Panc1 (cell line): ENCODE data around the gene OPA1. TPM values are rescaled to one million over a fixed set of nuclear protein-coding genes. Genes with fewer than 3 reads are reported as not detected.

ENCODE experiments used
- ATAC-seq: fragments of 200-7000 bp; cut with Tn5 transposase; 2 replicates; pipeline ENCODE4 v1.9.1; 2020; ENCODE audit warnings: mild to moderate bottlenecking, moderate library complexity
- BruUV-seq: library from RNA; stranded (reverse); fragments of 400-500 nt; replicated peaks from 2 replicates; lab custom pipeline; 2021; lab: Mats Ljungman, UMichigan
- CTCF ChIA-PET: fragments of 300-600 bp; sonication (Branson Sonifier 250); formaldehyde crosslinking; loops from one replicate; lab custom pipeline; 2022; ENCODE audit warnings: antibody characterized with exemption; lab: Charles Lee
- POLR2A ChIA-PET: fragments of 300-600 bp; sonication (Branson Sonifier 250); formaldehyde crosslinking; loops from one replicate; lab custom pipeline; 2022; ENCODE audit warnings: antibody characterized with exemption; lab: Charles Lee
- DNase-seq: peaks from one replicate; pipeline ENCODE4 v3.0.0-alpha.2; 2010; ENCODE audit warnings: low read depth, low spot score
- H3K27ac ChIP-seq: 2 replicates; pipeline ENCODE4 v1.5.1; 2011; ENCODE audit warnings: mild to moderate bottlenecking, low read length, inconsistent platforms
- H3K27me3 ChIP-seq: fragments of 200-500 bp; sonication (Bioruptor generic); 2 replicates; pipeline ENCODE4 v1.6.0; 2014; ENCODE audit warnings: low read length, inconsistent platforms; ENCODE audit not compliant: control insufficient read depth, insufficient read depth
- H3K36me3 ChIP-seq: fragments of 200-500 bp; sonication (Bioruptor generic); 2 replicates; pipeline ENCODE4 v1.5.1; 2014; ENCODE audit warnings: inconsistent platforms, mild to moderate bottlenecking, low read length, moderate library complexity; ENCODE audit not compliant: control insufficient read depth, insufficient read depth
- H3K4me1 ChIP-seq: 2 replicates; pipeline ENCODE4 v1.5.1; 2011; ENCODE audit warnings: inconsistent platforms, mild to moderate bottlenecking, low read length, moderate library complexity; ENCODE audit not compliant: control insufficient read depth, insufficient read depth
- H3K4me3 ChIP-seq, 2 experiments: 2 replicates each; pipeline ENCODE4 v1.5.1; 2011 to 2012; ENCODE audit warnings: low read depth in 2 of 2, low read length in 2 of 2, mild to moderate bottlenecking in 2 of 2, inconsistent platforms in 1 of 2, moderate library complexity in 1 of 2
- H3K9me3 ChIP-seq: fragments of 200-500 bp; sonication (Bioruptor generic); 2 replicates; pipeline ENCODE4 v1.5.1; 2014; ENCODE audit warnings: low read depth, mild to moderate bottlenecking, inconsistent platforms, low read length, moderate library complexity; ENCODE audit not compliant: control insufficient read depth, insufficient read depth
- CTCF ChIP-seq: fragments of 450-650 bp; IDR thresholded peaks from 2 replicates; pipeline ENCODE4 v1.5.1; 2017; ENCODE audit warnings: mild to moderate bottlenecking
- POLR2AphosphoS5 ChIP-seq: IDR thresholded peaks from 2 replicates; pipeline ENCODE4 v1.6.1; 2012; ENCODE audit warnings: mild to moderate bottlenecking, low read depth, low read length, moderate library complexity
- SIN3A ChIP-seq: IDR thresholded peaks from 2 replicates; pipeline ENCODE4 v1.6.1; 2012; ENCODE audit warnings: low read depth, mild to moderate bottlenecking, low read length, moderate library complexity, borderline replicate concordance; ENCODE audit not compliant: insufficient read depth
- TCF7L2 ChIP-seq: IDR thresholded peaks from 2 replicates; pipeline ENCODE4 v1.6.1; 2011; ENCODE audit warnings: mild to moderate bottlenecking, low read depth, low read length, inconsistent platforms
- in situ Hi-C: cut with HindIII; loops from 2 replicates; pipeline ENCODE4 v1.10.0; 2016; ENCODE audit warnings: low sequenced_read_pairs, low pct_unique_long_range_greater_than_20kb
- intact Hi-C: fragments of 100-400 bp; cut with micrococcal nuclease; formaldehyde crosslinking; loops from one replicate; pipeline ENCODE4 v1.10.0; 2022; ENCODE audit not compliant: unreplicated experiment
- total RNA-seq: library from RNA; stranded (reverse); gene quantifications from one replicate; pipeline ENCODE4 v1.2.1, GENCODE V29; 2021; ENCODE audit not compliant: unreplicated experiment
- TF ChIP-seq, protein P1 (sequence below), 2 experiments: IDR thresholded peaks; 2 replicates each; pipeline ENCODE4 v1.6.1; 2011 to 2012; ENCODE audit warnings: low read depth in 2 of 2, control low read depth in 1 of 2, low read length in 1 of 2, mild to moderate bottlenecking in 1 of 2, moderate library complexity in 1 of 2; ENCODE audit not compliant: insufficient read depth in 1 of 2

The OPA1 gene
- total RNA-seq, 1 experiment from 2014 or later: 109 TPM

DNA sequence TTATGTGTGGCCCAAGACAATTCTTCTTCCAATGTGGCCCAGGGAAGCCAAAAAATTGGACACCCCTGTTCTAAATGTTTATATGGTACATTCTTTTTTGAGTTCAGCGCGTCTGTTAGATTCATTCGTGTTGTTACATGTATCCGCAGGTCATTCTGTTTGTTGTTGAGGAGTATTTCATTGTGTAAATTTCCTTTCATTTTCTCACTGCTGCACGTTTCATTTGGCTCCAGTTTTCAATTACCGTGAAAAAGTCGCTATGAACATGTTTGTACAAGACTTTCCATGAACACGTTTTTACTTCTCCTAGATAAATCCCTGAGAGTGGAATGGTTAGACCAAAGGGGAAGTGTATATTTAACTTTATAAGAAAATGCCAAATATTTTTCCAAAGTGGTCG is 7.5 kb upstream of the OPA1 start:
- Histone ChIP-seq H3K36me3 (no peaks in the 10 kb centered on the region), H3K4me3 (no peak overlapping the region), H3K4me1 (no peaks in the 10 kb centered on the region), H3K27me3 (peaks cover 5% of the 10 kb centered on the region; the same call in 1 of the 2 replicates), H3K9me3 (no peaks in the 10 kb centered on the region), H3K27ac (no peak overlapping the region)
- ChIA-PET POLR2A (no interaction called here), CTCF (no interaction called here)
- no peak for TF ChIP-seq SIN3A
- in situ Hi-C loops (no loop called here), intact Hi-C loops (no loop called here)
- ATAC-seq: no peak
- no TSS peak for BruUV-seq
- no peak for DNase-seq

DNA sequence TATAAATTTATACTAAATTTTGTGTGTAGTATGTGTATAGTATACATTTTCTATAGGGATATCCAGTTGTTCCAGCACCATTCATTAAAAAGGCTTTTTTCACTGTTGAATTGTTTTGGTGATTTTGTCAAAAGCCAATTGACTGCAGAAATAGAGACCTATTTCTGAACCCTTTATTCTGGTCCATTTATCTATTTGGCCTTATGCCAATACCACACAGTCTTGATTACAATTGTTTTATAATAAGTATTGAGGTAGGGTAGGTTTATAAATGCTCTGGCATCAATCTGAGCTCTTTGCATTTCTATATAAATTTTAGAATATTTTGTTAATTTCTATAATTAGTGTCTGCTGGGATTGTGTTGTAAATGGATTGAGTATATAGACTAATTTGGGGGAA is 6.5 kb upstream of the OPA1 start:
- H3K27me3 ChIP-seq: peaks cover 3% of the 10 kb centered on the region; the same call in 1 of the 2 replicates
- H3K36me3 ChIP-seq: no peaks in the 10 kb centered on the region
- H3K9me3 ChIP-seq: no peaks in the 10 kb centered on the region
- in situ Hi-C loops: no loop called here
- DNase-seq: no peak
- no peak for ATAC-seq
- BruUV-seq: no TSS peak
- ChIA-PET CTCF (no interaction called here), POLR2A (interaction anchor here (0.7 kb wide), 1 partner anchor 63 kb away, joined by 3 read pairs; no protein-coding TSS in a partner anchor)
- no peak overlapping the region for H3K27ac ChIP-seq
- no peak overlapping the region for H3K4me3 ChIP-seq
- intact Hi-C loops: no loop called here
- no peaks in the 10 kb centered on the region for H3K4me1 ChIP-seq
- TF ChIP-seq POLR2AphosphoS5: no peak
- no peak for TF ChIP-seq CTCF
- TF ChIP-seq, protein P1, sequence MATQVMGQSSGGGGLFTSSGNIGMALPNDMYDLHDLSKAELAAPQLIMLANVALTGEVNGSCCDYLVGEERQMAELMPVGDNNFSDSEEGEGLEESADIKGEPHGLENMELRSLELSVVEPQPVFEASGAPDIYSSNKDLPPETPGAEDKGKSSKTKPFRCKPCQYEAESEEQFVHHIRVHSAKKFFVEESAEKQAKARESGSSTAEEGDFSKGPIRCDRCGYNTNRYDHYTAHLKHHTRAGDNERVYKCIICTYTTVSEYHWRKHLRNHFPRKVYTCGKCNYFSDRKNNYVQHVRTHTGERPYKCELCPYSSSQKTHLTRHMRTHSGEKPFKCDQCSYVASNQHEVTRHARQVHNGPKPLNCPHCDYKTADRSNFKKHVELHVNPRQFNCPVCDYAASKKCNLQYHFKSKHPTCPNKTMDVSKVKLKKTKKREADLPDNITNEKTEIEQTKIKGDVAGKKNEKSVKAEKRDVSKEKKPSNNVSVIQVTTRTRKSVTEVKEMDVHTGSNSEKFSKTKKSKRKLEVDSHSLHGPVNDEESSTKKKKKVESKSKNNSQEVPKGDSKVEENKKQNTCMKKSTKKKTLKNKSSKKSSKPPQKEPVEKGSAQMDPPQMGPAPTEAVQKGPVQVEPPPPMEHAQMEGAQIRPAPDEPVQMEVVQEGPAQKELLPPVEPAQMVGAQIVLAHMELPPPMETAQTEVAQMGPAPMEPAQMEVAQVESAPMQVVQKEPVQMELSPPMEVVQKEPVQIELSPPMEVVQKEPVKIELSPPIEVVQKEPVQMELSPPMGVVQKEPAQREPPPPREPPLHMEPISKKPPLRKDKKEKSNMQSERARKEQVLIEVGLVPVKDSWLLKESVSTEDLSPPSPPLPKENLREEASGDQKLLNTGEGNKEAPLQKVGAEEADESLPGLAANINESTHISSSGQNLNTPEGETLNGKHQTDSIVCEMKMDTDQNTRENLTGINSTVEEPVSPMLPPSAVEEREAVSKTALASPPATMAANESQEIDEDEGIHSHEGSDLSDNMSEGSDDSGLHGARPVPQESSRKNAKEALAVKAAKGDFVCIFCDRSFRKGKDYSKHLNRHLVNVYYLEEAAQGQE (IDR thresholded peaks at IDR 0.05; ENCODE audit: insufficient read depth in 1 of 2, low read depth in 2 of 2, low read length in 1 of 2): no peak
- no peak for TF ChIP-seq TCF7L2
- no peak for TF ChIP-seq SIN3A

DNA sequence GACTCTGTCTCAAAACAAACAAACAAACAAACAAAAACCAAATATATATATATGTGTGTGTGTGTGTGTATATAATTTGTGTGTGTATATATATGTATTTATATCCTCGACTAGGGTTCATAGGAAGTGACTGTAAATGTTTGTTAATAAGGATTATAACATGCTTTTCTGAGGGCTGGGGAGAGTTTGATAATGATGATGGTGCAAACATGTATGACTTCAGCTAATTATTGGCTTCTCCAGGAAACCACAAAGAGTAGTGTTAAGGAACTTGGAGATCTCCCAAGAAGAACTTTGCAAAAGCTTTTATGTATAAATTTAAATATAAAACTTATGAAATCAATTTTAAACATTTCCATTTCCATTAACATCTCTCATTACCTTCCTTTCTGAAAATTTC is 3.9 kb upstream of the OPA1 start:
- Histone ChIP-seq H3K27ac (no peak overlapping the region), H3K4me1 (0 out of 2 replicates have a peak, but pooled peaks cover 4% of the 10 kb centered on the region), H3K27me3 (no peaks in the 10 kb centered on the region), H3K9me3 (no peaks in the 10 kb centered on the region), H3K36me3 (peaks cover 4% of the 10 kb centered on the region; the same call in 1 of the 2 replicates), H3K4me3 (no peak overlapping the region)
- DNase-seq (no peak), ATAC-seq (no peak)
- in situ Hi-C loops: no loop called here
- POLR2A ChIA-PET: no interaction called here
- intact Hi-C loops: no loop called here
- TF ChIP-seq CTCF (no peak), SIN3A (no peak), POLR2AphosphoS5 (no peak), TCF7L2 (no peak)
- TF ChIP-seq, protein P1 (IDR thresholded peaks at IDR 0.05; ENCODE audit: insufficient read depth in 1 of 2, low read depth in 2 of 2, low read length in 1 of 2): no peak
- CTCF ChIA-PET: no interaction called here
- no TSS peak for BruUV-seq
